SK-N-DZ (cell line): ENCODE measurements around the gene SBK1.
A peak's percentile ranks its signal among the peaks of the same experiment; 100 is the strongest.
"Not testable (repeated sequence)": the region's sequence is repeated elsewhere in the genome, so short reads cannot be mapped to it uniquely, and the experiment has no call there.

Experiments
- DNase-seq: peaks from one replicate; pipeline ENCODE4 v3.0.0-alpha.2; 2015; ENCODE audit warnings: low spot score
- small RNA-seq, 2 experiments: library from RNA; depleted of rRNA; stranded (forward); fragments of <200 nt; gene quantifications; one replicate each; pipeline ENCODE3, GENCODE V24; 2014

SBK1 gene

GRCh38 chr16:28330232-28330631 lies 37.9 kb downstream of the SBK1 start:
- DNase-seq, result peak; percentile 81

- DNase-seq, result not testable (repeated sequence)
Observed at GRCh38 chr16:28330981-28331380, 38.7 kb downstream of the SBK1 start.

- not testable (repeated sequence) for DNase-seq
Observed at GRCh38 chr16:28332632-28333031, 40.3 kb downstream of the SBK1 start.

GRCh38 chr16:28335678-28336077 lies 43.4 kb downstream of the SBK1 start:
- not testable (repeated sequence) for DNase-seq

GRCh38 chr16:28336940-28337710 lies 44.8 kb downstream of the SBK1 start:
- not testable (repeated sequence) for DNase-seq

- DNase-seq, result not testable (repeated sequence)
Observed at GRCh38 chr16:28338230-28338629, 45.9 kb downstream of the SBK1 start.

- not testable (repeated sequence) for DNase-seq
Observed at GRCh38 chr16:28362600-28362999, 70.3 kb downstream of the SBK1 start.

- DNase-seq, result not testable (repeated sequence)
Observed at GRCh38 chr16:28363408-28363807, 71.1 kb downstream of the SBK1 start, which contains the start of gene NPIPB6. Gene NPIPB6 (minus strand): TSS chr16:28363508. CDS start chr16:28362822, 686 bp downstream.

- not testable (repeated sequence) for DNase-seq
Observed at GRCh38 chr16:28364268-28365173, 72.2 kb downstream of the SBK1 start.

- DNase-seq, result not testable (repeated sequence)
Observed at GRCh38 chr16:28367926-28368325, 75.6 kb downstream of the SBK1 start.

Small RNA genes lying within 50 kb of the gene (small RNA-seq; reads per million reads assigned to genes)
- gene AC138904.2, result 0 reads per million in 2 experiments
